ENCODE data around the gene ANKRD6.

ANKRD6 gene

GRCh38 chr6:89509777-89510281, 76.9 kb downstream of the ANKRD6 start:
- peak; percentile 29 for DNase-seq (ENCODE audit: low spot score)

- no peak for DNase-seq (ENCODE audit: low spot score)
Observed at GRCh38 chr6:89510393-89510792, 77.4 kb downstream of the ANKRD6 start.

- DNase-seq (ENCODE audit: low spot score), result no peak
Observed at GRCh38 chr6:89518352-89519055, 85.6 kb downstream of the ANKRD6 start.

- no peak for DNase-seq (ENCODE audit: low spot score)
Observed at GRCh38 chr6:89520736-89521135, 87.8 kb downstream of the ANKRD6 start.

- no peak for DNase-seq (ENCODE audit: low spot score)
Observed at GRCh38 chr6:89522778-89523177, 89.8 kb downstream of the ANKRD6 start.

GRCh38 chr6:89525786-89526562, 93.0 kb downstream of the ANKRD6 start:
- no peak for DNase-seq (ENCODE audit: low spot score)

- no peak for DNase-seq (ENCODE audit: low spot score)
Observed at GRCh38 chr6:89526563-89526869, 93.6 kb downstream of the ANKRD6 start.

GRCh38 chr6:89527634-89528033, 94.7 kb downstream of the ANKRD6 start:
- no peak for DNase-seq (ENCODE audit: low spot score)

GRCh38 chr6:89528866-89529265, 95.9 kb downstream of the ANKRD6 start:
- no peak for DNase-seq (ENCODE audit: low spot score)

GRCh38 chr6:89530982-89531381, 98.0 kb downstream of the ANKRD6 start:
- DNase-seq (ENCODE audit: low spot score), result no peak

GRCh38 chr6:89536231-89536630, 103.3 kb downstream of the ANKRD6 start:
- no peak for DNase-seq (ENCODE audit: low spot score)

- no peak for DNase-seq (ENCODE audit: low spot score)
Observed at GRCh38 chr6:89539779-89540178, 106.8 kb downstream of the ANKRD6 start.

GRCh38 chr6:89542081-89542857, 109.3 kb downstream of the ANKRD6 start:
- DNase-seq (ENCODE audit: low spot score), result no peak

- DNase-seq (ENCODE audit: low spot score), result no peak
Observed at GRCh38 chr6:89542866-89543265, 109.9 kb downstream of the ANKRD6 start.

- DNase-seq (ENCODE audit: low spot score), result no peak
Observed at GRCh38 chr6:89547281-89547680, 114.3 kb downstream of the ANKRD6 start.

GRCh38 chr6:89553431-89553830, 120.5 kb downstream of the ANKRD6 start:
- DNase-seq (ENCODE audit: low spot score), result no peak

GRCh38 chr6:89554106-89554505, 121.2 kb downstream of the ANKRD6 start:
- no peak for DNase-seq (ENCODE audit: low spot score)

GRCh38 chr6:89555031-89555430, 122.1 kb downstream of the ANKRD6 start:
- DNase-seq (ENCODE audit: low spot score), result no peak

- DNase-seq (ENCODE audit: low spot score), result no peak
Observed at GRCh38 chr6:89555806-89556205, 122.9 kb downstream of the ANKRD6 start.

GRCh38 chr6:89559487-89559886, 126.5 kb downstream of the ANKRD6 start:
- DNase-seq (ENCODE audit: low spot score), result no peak

- DNase-seq (ENCODE audit: low spot score), result no peak
Observed at GRCh38 chr6:89562093-89562973, 129.4 kb downstream of the ANKRD6 start.

- no peak for DNase-seq (ENCODE audit: low spot score)
Observed at GRCh38 chr6:89563866-89564265, 130.9 kb downstream of the ANKRD6 start.

Measured in hematopoietic multipotent progenitor cell treated with erythropoietin and hydrocortisone succinate and interleukin-3 and kit ligand, for 15 days (in vitro differentiated cells).